ENCODE measurements around the gene CIRBP. TPM values are rescaled to one million over a fixed set of nuclear protein-coding genes. Genes with fewer than 3 reads are reported as not detected.

CIRBP gene
- total RNA-seq, 5 donors from 2014 or later (not counting 1 experiment from before 2014, with no cell fraction given), result 477 to 682 (median 657) TPM

- Histone ChIP-seq H3K27me3 (replicated peaks in 1 of 2; ENCODE audit: control insufficient read depth in 2 of 2, extremely low read depth in 1 of 2, insufficient read depth in 2 of 2, low read length in 1 of 2) (peaks cover 0 to 11% of the 10 kb centered on the region in 2 experiments), H3K4me1 (ENCODE audit: control insufficient read depth in 1 of 2, extremely low read depth in 1 of 2, insufficient read depth in 2 of 2, low read length in 2 of 2) (peaks cover 17 to 41% of the 10 kb centered on the region in 2 experiments), H3K9me3 (no peaks in the 10 kb centered on the region), H3K4me3 (ENCODE audit: control insufficient read depth in 1 of 2, extremely low read depth in 1 of 2, low read length in 1 of 2) (no peak overlapping the region), H3K27ac (ENCODE audit: low read length) (no peak overlapping the region), H3K36me3 (ENCODE audit: control insufficient read depth in 2 of 2, extremely low read depth in 1 of 2, insufficient read depth in 1 of 2, low read length in 1 of 2) (peaks cover 22 to 27% of the 10 kb centered on the region in 2 donors)
- ATAC-seq (replicated peaks in 1 of 4) (no peak), DNase-seq (no peak)
- H3K27me3 Mint-ChIP-seq, result peaks cover under 1 to 1% of the 10 kb centered on the region in 2 donors
- 94% methylated on average over 23 of the region's 25 CpGs for WGBS (ENCODE audit: insufficient coverage)
- ChIA-PET CTCF (no interaction called here), POLR2A (no interaction called here)
- no peak overlapping the region for H3K4me3 Mint-ChIP-seq
- H3K4me1 Mint-ChIP-seq, result peaks cover 20 to 27% (median 21%) of the 10 kb centered on the region in 3 donors
- peaks cover 13% of the 10 kb centered on the region for H3K36me3 Mint-ChIP-seq
- H3K9me3 Mint-ChIP-seq, result no peaks in the 10 kb centered on the region
- no peak overlapping the region for H3K27ac Mint-ChIP-seq
These were observed 9.9 kb downstream of the CIRBP start for GRCh38 chr19:1278713-1279660.

GRCh38 chr19:1279782-1280341, 10.7 kb downstream of the CIRBP start:
- H3K4me3 ChIP-seq (ENCODE audit: control insufficient read depth in 1 of 2, extremely low read depth in 1 of 2, low read length in 1 of 2), result no peak overlapping the region
- peaks cover 9 to 10% of the 10 kb centered on the region in 2 donors for H3K27me3 Mint-ChIP-seq
- POLR2A ChIA-PET, result no interaction called here
- peak overlapping the region in 1 of 2 donors; percentile 44 for H3K27ac Mint-ChIP-seq
- H3K36me3 Mint-ChIP-seq, result peaks cover 12% of the 10 kb centered on the region
- no peak overlapping the region for H3K4me3 Mint-ChIP-seq
- no peaks in the 10 kb centered on the region for H3K9me3 Mint-ChIP-seq
- CTCF ChIA-PET, result interaction anchor here in 1 of 2 donors (0.5 kb wide), 1 partner anchor 95 kb away, joined by 5 read pairs; no protein-coding TSS in a partner anchor
- H3K4me1 ChIP-seq (ENCODE audit: control insufficient read depth in 1 of 2, extremely low read depth in 1 of 2, insufficient read depth in 2 of 2, low read length in 2 of 2), result peaks cover 9 to 33% of the 10 kb centered on the region in 2 experiments
- peaks cover 0 to 20% of the 10 kb centered on the region in 2 experiments for H3K27me3 ChIP-seq (replicated peaks in 1 of 2; ENCODE audit: control insufficient read depth in 2 of 2, extremely low read depth in 1 of 2, insufficient read depth in 2 of 2, low read length in 1 of 2)
- WGBS (ENCODE audit: insufficient coverage), result 33% methylated on average over 7 of the region's 10 CpGs
- DNase-seq (peak in 34 of 35 experiments; percentile 40 to 87 (median 68)), ATAC-seq (replicated peaks in 1 of 4) (no peak)
- peaks cover 17 to 27% (median 21%) of the 10 kb centered on the region in 3 donors for H3K4me1 Mint-ChIP-seq
- no peak overlapping the region for H3K27ac ChIP-seq (ENCODE audit: low read length)
- peaks cover 14 to 18% of the 10 kb centered on the region in 2 donors for H3K36me3 ChIP-seq (ENCODE audit: control insufficient read depth in 2 of 2, extremely low read depth in 1 of 2, insufficient read depth in 1 of 2, low read length in 1 of 2)
- no peaks in the 10 kb centered on the region for H3K9me3 ChIP-seq

GRCh38 chr19:1280636-1281568, 11.8 kb downstream of the CIRBP start:
- CTCF ChIA-PET, result no interaction called here
- WGBS (ENCODE audit: insufficient coverage), result 93% methylated on average over 22 of the region's 53 CpGs

GRCh38 chr19:1281569-1282287, 12.6 kb downstream of the CIRBP start:
- CTCF ChIA-PET, result no interaction called here
- Mint-ChIP-seq H3K4me3 (no peak overlapping the region), H3K4me1 (peaks cover 19 to 28% (median 24%) of the 10 kb centered on the region in 3 donors), H3K27me3 (peaks cover 14 to 19% of the 10 kb centered on the region in 2 donors), H3K36me3 (peaks cover 11% of the 10 kb centered on the region), H3K9me3 (no peaks in the 10 kb centered on the region), H3K27ac (no peak overlapping the region)
- ATAC-seq (replicated peaks in 1 of 4) (no peak), DNase-seq (no peak)
- Histone ChIP-seq H3K27me3 (replicated peaks in 1 of 2; ENCODE audit: control insufficient read depth in 2 of 2, extremely low read depth in 1 of 2, insufficient read depth in 2 of 2, low read length in 1 of 2) (peaks cover 0 to 31% of the 10 kb centered on the region in 2 experiments), H3K4me1 (ENCODE audit: control insufficient read depth in 1 of 2, extremely low read depth in 1 of 2, insufficient read depth in 2 of 2, low read length in 2 of 2) (peaks cover 1 to 25% of the 10 kb centered on the region in 2 experiments), H3K4me3 (ENCODE audit: control insufficient read depth in 1 of 2, extremely low read depth in 1 of 2, low read length in 1 of 2) (no peak overlapping the region), H3K36me3 (ENCODE audit: control insufficient read depth in 2 of 2, extremely low read depth in 1 of 2, insufficient read depth in 1 of 2, low read length in 1 of 2) (peaks cover 14 to 16% of the 10 kb centered on the region in 2 donors), H3K9me3 (no peaks in the 10 kb centered on the region), H3K27ac (ENCODE audit: low read length) (no peak overlapping the region)
- POLR2A ChIA-PET, result no interaction called here
- WGBS (ENCODE audit: insufficient coverage), result 93% methylated on average over 13 of the region's 15 CpGs

More at GRCh38 chr19:1280636-1281568, 11.8 kb downstream of the CIRBP start:
- H3K9me3 ChIP-seq, result no peaks in the 10 kb centered on the region
- peaks cover 14 to 16% of the 10 kb centered on the region in 2 donors for H3K36me3 ChIP-seq (ENCODE audit: control insufficient read depth in 2 of 2, extremely low read depth in 1 of 2, insufficient read depth in 1 of 2, low read length in 1 of 2)
- peaks cover 8 to 28% of the 10 kb centered on the region in 2 experiments for H3K4me1 ChIP-seq (ENCODE audit: control insufficient read depth in 1 of 2, extremely low read depth in 1 of 2, insufficient read depth in 2 of 2, low read length in 2 of 2)
- Mint-ChIP-seq H3K27ac (no peak overlapping the region), H3K4me1 (peaks cover 20 to 29% (median 23%) of the 10 kb centered on the region in 3 donors), H3K9me3 (no peaks in the 10 kb centered on the region), H3K4me3 (no peak overlapping the region), H3K27me3 (peaks cover 10 to 15% of the 10 kb centered on the region in 2 donors), H3K36me3 (peaks cover 12% of the 10 kb centered on the region)
- POLR2A ChIA-PET, result no interaction called here
- H3K27me3 ChIP-seq (replicated peaks in 1 of 2; ENCODE audit: control insufficient read depth in 2 of 2, extremely low read depth in 1 of 2, insufficient read depth in 2 of 2, low read length in 1 of 2), result peaks cover 0 to 26% of the 10 kb centered on the region in 2 experiments
- H3K4me3 ChIP-seq (ENCODE audit: control insufficient read depth in 1 of 2, extremely low read depth in 1 of 2, low read length in 1 of 2), result no peak overlapping the region
- H3K27ac ChIP-seq (ENCODE audit: low read length), result no peak overlapping the region
- no peak for DNase-seq
- ATAC-seq (replicated peaks in 1 of 4), result no peak

- no peak overlapping the region for H3K4me3 ChIP-seq (ENCODE audit: control insufficient read depth in 1 of 2, extremely low read depth in 1 of 2, low read length in 1 of 2)
- Mint-ChIP-seq H3K27ac (no peak overlapping the region), H3K4me3 (no peak overlapping the region), H3K4me1 (peaks cover 16 to 22% (median 21%) of the 10 kb centered on the region in 3 donors), H3K36me3 (peaks cover 9% of the 10 kb centered on the region), H3K27me3 (peaks cover 14 to 20% of the 10 kb centered on the region in 2 donors), H3K9me3 (no peaks in the 10 kb centered on the region)
- peaks cover 14 to 16% of the 10 kb centered on the region in 2 donors for H3K36me3 ChIP-seq (ENCODE audit: control insufficient read depth in 2 of 2, extremely low read depth in 1 of 2, insufficient read depth in 1 of 2, low read length in 1 of 2)
- ChIA-PET POLR2A (no interaction called here), CTCF (no interaction called here)
- no peak for DNase-seq
- H3K27me3 ChIP-seq (replicated peaks in 1 of 2; ENCODE audit: control insufficient read depth in 2 of 2, extremely low read depth in 1 of 2, insufficient read depth in 2 of 2, low read length in 1 of 2), result peaks cover 0 to 41% of the 10 kb centered on the region in 2 experiments
- whole genome bisulfite sequencing (ENCODE audit: insufficient coverage), result 86% methylated on average over 18 of the region's 18 CpGs
- H3K27ac ChIP-seq (ENCODE audit: low read length), result no peak overlapping the region
- H3K9me3 ChIP-seq, result no peaks in the 10 kb centered on the region
- peaks cover 0 to 20% of the 10 kb centered on the region in 2 experiments for H3K4me1 ChIP-seq (ENCODE audit: control insufficient read depth in 1 of 2, extremely low read depth in 1 of 2, insufficient read depth in 2 of 2, low read length in 2 of 2)
- ATAC-seq (replicated peaks in 1 of 4), result no peak
These were observed 13.6 kb downstream of the CIRBP start for GRCh38 chr19:1282588-1283206.

Data from T-cell (primary cell).